K562 (cell line): ENCODE measurements around the gene ELP5.

Experiments
- CC2D1A ChIP-seq: fragments of 450-650 bp; IDR thresholded peaks from 2 replicates; pipeline ENCODE4 v1.6.1; 2017; ENCODE audit warnings: mild to moderate bottlenecking
- CEBPB ChIP-seq: fragments of 450-650 bp; IDR thresholded peaks from 2 replicates; pipeline ENCODE4 v1.6.1; 2016; ENCODE audit warnings: missing genetic modification characterization, missing compliant biosample characterization
- FOXK1 ChIP-seq: sonication (generic); formaldehyde crosslinking; IDR thresholded peaks from 2 replicates; pipeline ENCODE4 v1.8.0; 2022; ENCODE audit warnings: missing genetic modification reagents, mild to moderate bottlenecking, borderline replicate concordance
- KDM2B ChIP-seq: fragments of 250-450 bp; sonication (Bioruptor Pico); IDR thresholded peaks from 2 replicates; pipeline ENCODE4 v1.8.0; 2021; ENCODE audit warnings: mild to moderate bottlenecking, moderate library complexity
- KDM5B ChIP-seq: fragments of 200-600 bp; sonication (generic); IDR thresholded peaks from 2 replicates; pipeline ENCODE4 v1.6.1; 2012; ENCODE audit warnings: low read depth, mild to moderate bottlenecking, moderate library complexity, low read length, control low read depth, inconsistent platforms; ENCODE audit not compliant: insufficient replicate concordance
- MAZ ChIP-seq, 2 experiments: fragments of 450-650 bp in 1 of 2; sonication (generic) in 1 of 2; formaldehyde crosslinking; IDR thresholded peaks in 1 of 2; conservative IDR thresholded peaks in 1 of 2; 2 replicates each; pipeline versions ENCODE4 v1.4.0 to v1.5.0; 2020; ENCODE audit warnings: mild to moderate bottlenecking in 1 of 2, missing genetic modification reagents in 1 of 2
- NR2C1 ChIP-seq, 2 experiments: fragments of 450-650 bp; IDR thresholded peaks; 2 replicates each; pipeline ENCODE4 v1.6.1; 2017; ENCODE audit warnings: mild to moderate bottlenecking in 2 of 2, antibody characterized with exemption in 1 of 2, inconsistent platforms in 1 of 2, missing compliant biosample characterization in 1 of 2, missing genetic modification characterization in 1 of 2
- PHTF2 ChIP-seq: fragments of 250-450 bp; sonication (Bioruptor Pico); IDR thresholded peaks from 2 replicates; pipeline ENCODE4 v1.5.0; 2021; ENCODE audit warnings: mild to moderate bottlenecking
- PRPF4 ChIP-seq: fragments of 200-400 bp; formaldehyde crosslinking; IDR thresholded peaks from one replicate; pipeline ENCODE4 v1.6.1; 2017; ENCODE audit warnings: low read length, low read depth, mild to moderate bottlenecking; ENCODE audit not compliant: insufficient read depth, poor library complexity, severe bottlenecking
- SMARCC2 ChIP-seq: fragments of 450-650 bp; IDR thresholded peaks from 2 replicates; pipeline ENCODE4 v1.6.1; 2017; ENCODE audit warnings: antibody characterized with exemption, moderate library complexity, mild to moderate bottlenecking, low read depth
- ZNF586 ChIP-seq: fragments of 450-650 bp; formaldehyde crosslinking; conservative IDR thresholded peaks from 2 replicates; pipeline ENCODE4 v1.4.0; 2020; ENCODE audit warnings: mild to moderate bottlenecking, moderate library complexity
- TF ChIP-seq, protein P1 (sequence below), 3 experiments: IDR thresholded peaks in 2 of 3; conservative IDR thresholded peaks in 1 of 3; 2 replicates each; pipeline ENCODE4 v1.5.1; 2011 to 2012; ENCODE audit warnings: low read length in 3 of 3, mild to moderate bottlenecking in 3 of 3, control low read depth in 2 of 3, improper control_type of control experiment in 1 of 3, inconsistent platforms in 1 of 3, low read depth in 1 of 3, mixed read lengths in 1 of 3, moderate library complexity in 1 of 3; ENCODE audit not compliant: insufficient read depth in 2 of 3
- TF ChIP-seq, protein P2 (sequence below): sonication (generic); formaldehyde crosslinking; IDR thresholded peaks from 2 replicates; pipeline ENCODE4 v1.9.0; 2022; ENCODE audit warnings: mild to moderate bottlenecking, missing genetic modification reagents

- TF ChIP-seq MAZ (CRISPR knock-in tag; conservative IDR thresholded peaks at IDR 0.05 in 1 of 2, IDR thresholded peaks at IDR 0.05 in 1 of 2) (no peak), KDM5B (no peak), NR2C1 (IDR thresholded peaks at IDR 0.05) (no peak), NR2C1 (tag; IDR thresholded peaks at IDR 0.05) (no peak), PRPF4 (no peak), KDM2B (CRISPR knock-in tag) (no peak), CEBPB (tag) (no peak), SMARCC2 (no peak), PHTF2 (CRISPR knock-in tag) (no peak), FOXK1 (CRISPR knock-in tag) (no peak), CC2D1A (no peak), ZNF586 (CRISPR knock-in tag) (no peak)
- TF ChIP-seq, protein P1, sequence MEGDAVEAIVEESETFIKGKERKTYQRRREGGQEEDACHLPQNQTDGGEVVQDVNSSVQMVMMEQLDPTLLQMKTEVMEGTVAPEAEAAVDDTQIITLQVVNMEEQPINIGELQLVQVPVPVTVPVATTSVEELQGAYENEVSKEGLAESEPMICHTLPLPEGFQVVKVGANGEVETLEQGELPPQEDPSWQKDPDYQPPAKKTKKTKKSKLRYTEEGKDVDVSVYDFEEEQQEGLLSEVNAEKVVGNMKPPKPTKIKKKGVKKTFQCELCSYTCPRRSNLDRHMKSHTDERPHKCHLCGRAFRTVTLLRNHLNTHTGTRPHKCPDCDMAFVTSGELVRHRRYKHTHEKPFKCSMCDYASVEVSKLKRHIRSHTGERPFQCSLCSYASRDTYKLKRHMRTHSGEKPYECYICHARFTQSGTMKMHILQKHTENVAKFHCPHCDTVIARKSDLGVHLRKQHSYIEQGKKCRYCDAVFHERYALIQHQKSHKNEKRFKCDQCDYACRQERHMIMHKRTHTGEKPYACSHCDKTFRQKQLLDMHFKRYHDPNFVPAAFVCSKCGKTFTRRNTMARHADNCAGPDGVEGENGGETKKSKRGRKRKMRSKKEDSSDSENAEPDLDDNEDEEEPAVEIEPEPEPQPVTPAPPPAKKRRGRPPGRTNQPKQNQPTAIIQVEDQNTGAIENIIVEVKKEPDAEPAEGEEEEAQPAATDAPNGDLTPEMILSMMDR (IDR thresholded peaks at IDR 0.05 in 2 of 3, conservative IDR thresholded peaks at IDR 0.05 in 1 of 3; ENCODE audit: insufficient read depth in 2 of 3, low read depth in 1 of 3, low read length in 3 of 3), result no peak
- TF ChIP-seq, protein P2, sequence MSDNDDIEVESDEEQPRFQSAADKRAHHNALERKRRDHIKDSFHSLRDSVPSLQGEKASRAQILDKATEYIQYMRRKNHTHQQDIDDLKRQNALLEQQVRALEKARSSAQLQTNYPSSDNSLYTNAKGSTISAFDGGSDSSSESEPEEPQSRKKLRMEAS, result no peak
These were observed 22.5 kb upstream of the ELP5 start for GRCh38 chr17:7229504-7229903.
